HCT116 (cell line): ENCODE results near the gene GATA3. TPM values are rescaled to one million over a fixed set of nuclear protein-coding genes. Genes with fewer than 3 reads are reported as not detected.

Source experiments
- ATAC-seq: fragments of 200-7000 bp; cut with Tn5 transposase; 2 replicates; pipeline ENCODE4 v1.9.1; 2020; ENCODE audit warnings: mild to moderate bottlenecking, moderate library complexity
- BruUV-seq: library from RNA; stranded (reverse); fragments of 400-500 nt; replicated peaks from 2 replicates; lab custom pipeline; 2021; lab: Mats Ljungman, UMichigan
- CTCF ChIA-PET: fragments of 300-600 bp; sonication (Branson Sonifier 250); formaldehyde crosslinking; loops from one replicate; lab custom pipeline; 2021; ENCODE audit warnings: antibody characterized with exemption; lab: Charles Lee
- POLR2A ChIA-PET: fragments of 300-600, 350-600 bp; sonication (Branson Sonifier 250); formaldehyde crosslinking; loops from one replicate; lab custom pipeline; 2021; ENCODE audit warnings: antibody characterized with exemption; lab: Charles Lee
- RAD21 ChIA-PET, 2 experiments: fragments of 300-600 bp; sonication (Branson Sonifier 250); formaldehyde crosslinking; loops; one replicate each; lab custom pipeline; 2023; ENCODE audit warnings: low total read pairs in 2 of 2; ENCODE audit not compliant: uncharacterized antibody in 2 of 2, unreplicated experiment in 2 of 2, low non-redundant PET in 1 of 2; lab: Charles Lee
- DNase-seq: peaks from one replicate; pipeline ENCODE4 v3.0.0-alpha.2; 2010; ENCODE audit warnings: low read depth, low spot score
- H2AFZ ChIP-seq: fragments of 200-600 bp; shearing (Covaris generic), sonication (generic); 2 replicates; pipeline ENCODE4 v1.6.1; 2017; ENCODE audit warnings: low read depth, mixed run types, mixed read lengths, antibody characterized with exemption, low read length; ENCODE audit not compliant: poor library complexity, severe bottlenecking
- H3K27ac ChIP-seq: 2 replicates; pipeline ENCODE4 v1.5.1; 2012; ENCODE audit warnings: low read depth, low read length
- H3K27me3 ChIP-seq: fragments of 200-600 bp; sonication (generic); 2 replicates; pipeline ENCODE4 v1.6.1; 2016; ENCODE audit warnings: mixed run types, low read length, mixed read lengths; ENCODE audit not compliant: insufficient read depth
- H3K36me3 ChIP-seq, 2 experiments: fragments of 200-500 bp in 1 of 2; fragments of 200-600 bp in 1 of 2; sonication (Bioruptor generic) in 1 of 2; sonication (generic) in 1 of 2; 2 replicates each; pipeline versions ENCODE4 v1.5.1 to v1.6.1; 2014 to 2016; ENCODE audit warnings: low read length in 2 of 2, inconsistent platforms in 1 of 2, mixed read lengths in 1 of 2, mixed run types in 1 of 2; ENCODE audit not compliant: insufficient read depth in 2 of 2, control insufficient read depth in 1 of 2
- H3K4me1 ChIP-seq, 2 experiments: fragments of 200-600 bp in 1 of 2; sonication (generic) in 1 of 2; 2 replicates each; pipeline versions ENCODE4 v1.5.1 to v1.6.1; 2012 to 2017; ENCODE audit warnings: low read length in 2 of 2, inconsistent platforms in 1 of 2, mild to moderate bottlenecking in 1 of 2, mixed read lengths in 1 of 2, mixed run types in 1 of 2, moderate library complexity in 1 of 2; ENCODE audit not compliant: insufficient read depth in 2 of 2, control insufficient read depth in 1 of 2
- H3K4me2 ChIP-seq: fragments of 200-600 bp; sonication (generic); 2 replicates; pipeline ENCODE4 v1.6.1; 2017; ENCODE audit warnings: mixed run types, low read length, mixed read lengths
- H3K4me3 ChIP-seq, 2 experiments: fragments of 200-600 bp in 1 of 2; sonication (generic) in 1 of 2; replicated peaks in 1 of 2; 2 replicates each; pipeline ENCODE4 v1.5.1; 2011 to 2016; ENCODE audit warnings: low read length in 2 of 2, control low read depth in 1 of 2, low read depth in 1 of 2, mild to moderate bottlenecking in 1 of 2, mixed read lengths in 1 of 2, mixed run types in 1 of 2
- H3K79me2 ChIP-seq: fragments of 200-600 bp; sonication (generic); 2 replicates; pipeline ENCODE4 v1.6.1; 2017; ENCODE audit warnings: mild to moderate bottlenecking, mixed run types, low read length, moderate library complexity, mixed read lengths; ENCODE audit not compliant: insufficient read depth
- H3K9ac ChIP-seq: fragments of 200-600 bp; sonication (generic); 2 replicates; pipeline ENCODE4 v1.6.1; 2016; ENCODE audit warnings: low read length, mixed read lengths
- H3K9me2 ChIP-seq: fragments of 200-600 bp; sonication (generic), shearing (Covaris generic); 2 replicates; pipeline ENCODE4 v1.6.1; 2017; ENCODE audit warnings: mixed run types, mild to moderate bottlenecking, moderate library complexity; ENCODE audit not compliant: insufficient read depth
- H3K9me3 ChIP-seq, 2 experiments: fragments of 200-500 bp in 1 of 2; fragments of 200-600 bp in 1 of 2; sonication (Bioruptor generic) in 1 of 2; sonication (generic) in 1 of 2; 2 replicates each; pipeline ENCODE4 v1.6.1; 2014 to 2017; ENCODE audit warnings: low read length in 2 of 2, mixed read lengths in 2 of 2, inconsistent platforms in 1 of 2, low read depth in 1 of 2, mild to moderate bottlenecking in 1 of 2, mixed run types in 1 of 2, moderate library complexity in 1 of 2; ENCODE audit not compliant: control insufficient read depth in 1 of 2, insufficient read depth in 1 of 2
- H4K20me1 ChIP-seq: fragments of 200-600 bp; sonication (generic), shearing (Covaris generic); 2 replicates; pipeline ENCODE4 v1.6.1; 2017; ENCODE audit warnings: mixed run types, mild to moderate bottlenecking, moderate library complexity; ENCODE audit not compliant: insufficient read depth
- CBX3 ChIP-seq: IDR thresholded peaks from 2 replicates; pipeline ENCODE4 v1.6.1; 2012; ENCODE audit warnings: low read depth
- CEBPB ChIP-seq: IDR thresholded peaks from 2 replicates; pipeline ENCODE4 v1.6.1; 2012; ENCODE audit warnings: low read depth
- EGR1 ChIP-seq: IDR thresholded peaks from 2 replicates; pipeline ENCODE4 v1.6.1; 2012; ENCODE audit warnings: low read depth
- ELF1 ChIP-seq: IDR thresholded peaks from 2 replicates; pipeline ENCODE4 v1.6.1; 2012; ENCODE audit warnings: low read depth, borderline replicate concordance
- EZH2phosphoT487 ChIP-seq: fragments of 200-600 bp; IDR thresholded peaks from 2 replicates; pipeline ENCODE4 v1.6.1; 2018; ENCODE audit warnings: antibody characterized with exemption, borderline replicate concordance
- FOSL1 ChIP-seq: IDR thresholded peaks from 2 replicates; pipeline ENCODE4 v1.6.1; 2012; ENCODE audit warnings: low read depth
- JUND ChIP-seq: IDR thresholded peaks from 2 replicates; pipeline ENCODE4 v1.6.1; 2012
- POLR2AphosphoS5 ChIP-seq: IDR thresholded peaks from 2 replicates; pipeline ENCODE4 v1.6.1; 2011; ENCODE audit warnings: mild to moderate bottlenecking, low read depth, low read length, moderate library complexity
- RAD21 ChIP-seq: IDR thresholded peaks from 2 replicates; pipeline ENCODE4 v1.6.1; 2012; ENCODE audit warnings: low read depth, mild to moderate bottlenecking
- SP1 ChIP-seq: IDR thresholded peaks from 2 replicates; pipeline ENCODE4 v1.6.1; 2012; ENCODE audit warnings: low read depth
- SRF ChIP-seq: IDR thresholded peaks from 2 replicates; pipeline ENCODE4 v1.6.1; 2012; ENCODE audit warnings: low read depth
- TCF7L2 ChIP-seq: IDR thresholded peaks from 2 replicates; pipeline ENCODE4 v1.7.0; 2011; ENCODE audit warnings: borderline replicate concordance, inconsistent platforms; ENCODE audit not compliant: insufficient read depth, insufficient read length; ENCODE audit errors: extremely low read depth
- YY1 ChIP-seq: IDR thresholded peaks from 2 replicates; pipeline ENCODE4 v1.6.1; 2011; ENCODE audit warnings: low read length, low read depth, moderate library complexity, mild to moderate bottlenecking; ENCODE audit not compliant: insufficient replicate concordance; ENCODE audit errors: extremely low read depth
- ZNF274 ChIP-seq: fragments of 200-500 bp; sonication (Bioruptor generic); IDR thresholded peaks from 2 replicates; pipeline ENCODE4 v1.6.1; 2014; ENCODE audit warnings: mild to moderate bottlenecking, low read depth, low read length, inconsistent platforms
- intact Hi-C: fragments of 100-400 bp; cut with micrococcal nuclease; formaldehyde crosslinking; loops from 2 replicates; pipeline ENCODE4 v1.10.0; 2022
- total RNA-seq: library from RNA; stranded (reverse); gene quantifications from one replicate; pipeline ENCODE4 v1.2.1, GENCODE V29; 2021; ENCODE audit not compliant: unreplicated experiment
- TF ChIP-seq, protein P1 (sequence below): IDR thresholded peaks from 2 replicates; pipeline ENCODE4 v1.6.1; 2012
- TF ChIP-seq, protein P2 (sequence below): IDR thresholded peaks from 2 replicates; pipeline ENCODE4 v1.6.1; 2011; ENCODE audit warnings: mild to moderate bottlenecking, low read length, moderate library complexity; ENCODE audit not compliant: insufficient replicate concordance; ENCODE audit errors: extremely low read depth
- TF ChIP-seq, protein P3 (sequence below): IDR thresholded peaks from 2 replicates; pipeline ENCODE4 v1.6.1; 2012

The GATA3 gene
- total RNA-seq, 1 experiment from 2014 or later = 2.7 TPM

DNA sequence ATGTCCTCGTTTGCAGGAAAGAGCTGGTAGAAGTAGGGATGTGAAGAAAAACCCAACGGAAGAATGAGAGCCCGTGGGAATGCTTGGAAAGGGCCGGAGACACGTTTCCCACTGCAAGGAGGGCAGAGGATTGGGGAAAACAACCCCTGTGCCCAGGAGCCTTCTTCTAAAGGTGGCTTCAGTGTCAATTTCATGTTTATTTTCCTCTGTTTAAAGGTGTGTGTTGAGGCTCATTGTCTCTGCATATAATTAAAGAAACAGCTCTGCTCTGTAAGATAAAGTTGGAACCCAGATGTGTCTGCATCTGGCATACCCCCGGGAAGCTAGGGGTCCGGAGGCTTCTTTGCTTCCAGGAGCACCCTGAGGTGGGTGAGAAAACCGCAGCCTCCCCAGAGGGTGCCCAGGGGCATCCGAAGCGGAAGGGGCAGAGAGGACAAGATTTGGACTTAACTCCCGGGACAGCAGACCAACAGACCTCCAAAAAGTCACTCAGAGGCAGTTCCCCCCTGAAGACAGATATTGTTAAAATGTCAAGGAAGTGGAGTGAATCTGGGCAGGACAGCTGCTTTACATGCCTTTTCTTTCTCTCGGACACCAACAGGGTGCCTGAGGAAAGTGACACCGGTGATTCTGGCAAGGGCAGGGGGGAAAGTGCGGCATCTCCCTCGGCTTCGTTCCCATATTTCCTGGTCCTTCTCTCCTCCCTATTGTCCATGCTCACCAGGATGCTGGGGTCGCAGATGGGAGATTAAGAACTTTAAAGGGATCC lies 8.6 kb upstream of the GATA3 start:
- CTCF ChIA-PET = no interaction called here
- no peak overlapping the region for H3K27ac ChIP-seq
- intact Hi-C loops = no loop called here

GRCh38 chr10:8047452-8048280 lies 6.8 kb upstream of the GATA3 start:
- no peaks in the 10 kb centered on the region for H3K79me2 ChIP-seq
- no TSS peak for BruUV-seq
- H4K20me1 ChIP-seq = no peaks in the 10 kb centered on the region
- intact Hi-C loops = no loop called here
- H3K4me3 ChIP-seq = no peak overlapping the region
- H3K9me2 ChIP-seq = no peaks in the 10 kb centered on the region
- DNase-seq = no peak
- H3K27ac ChIP-seq = no peak overlapping the region
- H3K36me3 ChIP-seq = no peaks in the 10 kb centered on the region
- peaks cover 30% of the 10 kb centered on the region for H3K27me3 ChIP-seq
- H3K9me3 ChIP-seq = no peaks in the 10 kb centered on the region
- RAD21 ChIA-PET = no interaction called here
- POLR2A ChIA-PET = no interaction called here
- H3K9ac ChIP-seq = no peak overlapping the region
- no peak for ATAC-seq
- H3K4me2 ChIP-seq = no peak overlapping the region
- no peak overlapping the region for H2AFZ ChIP-seq
- H3K4me1 ChIP-seq = peaks cover 0 to under 1% of the 10 kb centered on the region in 2 experiments; a peak in 1 of 4 replicates
- CTCF ChIA-PET = no interaction called here
- TF ChIP-seq CBX3 (no peak), SRF (no peak), SP1 (no peak), YY1 (no peak), ZNF274 (no peak), RAD21 (no peak), TCF7L2 (no peak), EGR1 (no peak), EZH2phosphoT487 (no peak), POLR2AphosphoS5 (no peak), JUND (no peak), ELF1 (no peak), CEBPB (no peak), FOSL1 (no peak)
- TF ChIP-seq, protein P1, sequence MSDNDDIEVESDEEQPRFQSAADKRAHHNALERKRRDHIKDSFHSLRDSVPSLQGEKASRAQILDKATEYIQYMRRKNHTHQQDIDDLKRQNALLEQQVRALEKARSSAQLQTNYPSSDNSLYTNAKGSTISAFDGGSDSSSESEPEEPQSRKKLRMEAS = no peak
- TF ChIP-seq, protein P2, sequence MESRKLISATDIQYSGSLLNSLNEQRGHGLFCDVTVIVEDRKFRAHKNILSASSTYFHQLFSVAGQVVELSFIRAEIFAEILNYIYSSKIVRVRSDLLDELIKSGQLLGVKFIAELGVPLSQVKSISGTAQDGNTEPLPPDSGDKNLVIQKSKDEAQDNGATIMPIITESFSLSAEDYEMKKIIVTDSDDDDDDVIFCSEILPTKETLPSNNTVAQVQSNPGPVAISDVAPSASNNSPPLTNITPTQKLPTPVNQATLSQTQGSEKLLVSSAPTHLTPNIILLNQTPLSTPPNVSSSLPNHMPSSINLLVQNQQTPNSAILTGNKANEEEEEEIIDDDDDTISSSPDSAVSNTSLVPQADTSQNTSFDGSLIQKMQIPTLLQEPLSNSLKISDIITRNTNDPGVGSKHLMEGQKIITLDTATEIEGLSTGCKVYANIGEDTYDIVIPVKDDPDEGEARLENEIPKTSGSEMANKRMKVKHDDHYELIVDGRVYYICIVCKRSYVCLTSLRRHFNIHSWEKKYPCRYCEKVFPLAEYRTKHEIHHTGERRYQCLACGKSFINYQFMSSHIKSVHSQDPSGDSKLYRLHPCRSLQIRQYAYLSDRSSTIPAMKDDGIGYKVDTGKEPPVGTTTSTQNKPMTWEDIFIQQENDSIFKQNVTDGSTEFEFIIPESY = no peak

More for the DNA sequence above, 8.6 kb upstream of the GATA3 start:
- no peak overlapping the region for H2AFZ ChIP-seq
- no peak overlapping the region for H3K4me2 ChIP-seq
- H3K79me2 ChIP-seq = no peaks in the 10 kb centered on the region
- RAD21 ChIA-PET = no interaction called here
- TF ChIP-seq, protein P3, sequence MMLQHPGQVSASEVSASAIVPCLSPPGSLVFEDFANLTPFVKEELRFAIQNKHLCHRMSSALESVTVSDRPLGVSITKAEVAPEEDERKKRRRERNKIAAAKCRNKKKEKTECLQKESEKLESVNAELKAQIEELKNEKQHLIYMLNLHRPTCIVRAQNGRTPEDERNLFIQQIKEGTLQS = no peak
- TF ChIP-seq, all 23 proteins: peak for 0
- Histone ChIP-seq H3K27me3 (peaks cover 44% of the 10 kb centered on the region), H4K20me1 (no peaks in the 10 kb centered on the region), H3K4me3 (no peak overlapping the region), H3K9ac (no peak overlapping the region), H3K9me2 (no peaks in the 10 kb centered on the region), H3K36me3 (no peaks in the 10 kb centered on the region), H3K4me1 (no peaks in the 10 kb centered on the region), H3K9me3 (no peaks in the 10 kb centered on the region)
- ATAC-seq = no peak
- POLR2A ChIA-PET = no interaction called here
- BruUV-seq = no TSS peak
- DNase-seq = no peak
